ENCODE measurements around the gene SLC45A1.
A peak's percentile ranks its signal among the peaks of the same experiment; 100 is the strongest.

SLC45A1 gene

DNA sequence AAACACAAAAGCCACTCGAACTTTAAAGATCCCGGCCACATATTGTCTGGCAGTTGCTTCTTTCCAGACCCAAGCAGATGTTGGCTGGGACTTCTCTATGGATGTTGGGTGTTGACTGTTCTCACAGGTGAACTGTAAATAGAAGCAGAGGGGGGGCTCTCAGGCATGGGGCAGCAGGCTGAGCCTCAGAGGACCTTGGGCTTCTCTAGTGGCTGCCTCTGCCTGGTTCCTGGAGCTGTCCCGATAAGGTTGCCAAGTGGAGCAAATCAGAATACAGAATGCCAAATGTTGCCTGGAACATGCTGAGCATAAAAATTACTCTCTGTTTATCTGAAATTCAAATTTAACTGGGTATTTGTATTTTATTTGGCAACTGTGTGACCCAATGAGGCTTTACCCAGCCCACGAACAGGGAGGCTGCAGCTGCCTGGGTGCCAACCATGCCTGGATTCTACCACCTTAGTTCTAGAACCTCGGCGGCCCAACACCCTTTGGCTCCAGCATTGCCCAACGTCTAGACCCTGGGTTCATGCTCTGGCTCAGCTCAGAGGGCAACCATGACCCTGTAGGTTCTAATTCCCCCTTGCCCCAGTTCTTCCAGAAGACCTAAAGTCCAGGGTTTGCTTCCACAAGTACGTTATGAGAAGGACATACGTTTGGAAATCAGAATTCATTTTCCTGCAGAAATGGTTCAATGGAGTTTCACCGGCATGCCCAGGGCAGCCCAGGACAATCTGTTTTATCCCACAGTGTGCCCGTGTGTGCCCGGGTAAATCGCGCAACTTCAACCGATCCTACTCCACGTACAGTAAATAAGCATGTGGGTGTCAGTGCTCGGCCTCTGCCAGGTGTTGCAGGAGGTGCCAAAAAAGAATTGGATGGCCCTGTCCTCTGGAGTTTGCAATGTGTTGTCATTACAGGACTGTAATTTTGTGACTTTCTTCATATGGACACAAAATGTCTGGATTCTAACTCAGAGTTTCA lies 5.4 kb upstream of the SLC45A1 start:
- DNase-seq: peak; percentile 20

GRCh38 chr1:8313231-8313630 lies 4.7 kb upstream of the SLC45A1 start:
- DNase-seq: no peak

DNA sequence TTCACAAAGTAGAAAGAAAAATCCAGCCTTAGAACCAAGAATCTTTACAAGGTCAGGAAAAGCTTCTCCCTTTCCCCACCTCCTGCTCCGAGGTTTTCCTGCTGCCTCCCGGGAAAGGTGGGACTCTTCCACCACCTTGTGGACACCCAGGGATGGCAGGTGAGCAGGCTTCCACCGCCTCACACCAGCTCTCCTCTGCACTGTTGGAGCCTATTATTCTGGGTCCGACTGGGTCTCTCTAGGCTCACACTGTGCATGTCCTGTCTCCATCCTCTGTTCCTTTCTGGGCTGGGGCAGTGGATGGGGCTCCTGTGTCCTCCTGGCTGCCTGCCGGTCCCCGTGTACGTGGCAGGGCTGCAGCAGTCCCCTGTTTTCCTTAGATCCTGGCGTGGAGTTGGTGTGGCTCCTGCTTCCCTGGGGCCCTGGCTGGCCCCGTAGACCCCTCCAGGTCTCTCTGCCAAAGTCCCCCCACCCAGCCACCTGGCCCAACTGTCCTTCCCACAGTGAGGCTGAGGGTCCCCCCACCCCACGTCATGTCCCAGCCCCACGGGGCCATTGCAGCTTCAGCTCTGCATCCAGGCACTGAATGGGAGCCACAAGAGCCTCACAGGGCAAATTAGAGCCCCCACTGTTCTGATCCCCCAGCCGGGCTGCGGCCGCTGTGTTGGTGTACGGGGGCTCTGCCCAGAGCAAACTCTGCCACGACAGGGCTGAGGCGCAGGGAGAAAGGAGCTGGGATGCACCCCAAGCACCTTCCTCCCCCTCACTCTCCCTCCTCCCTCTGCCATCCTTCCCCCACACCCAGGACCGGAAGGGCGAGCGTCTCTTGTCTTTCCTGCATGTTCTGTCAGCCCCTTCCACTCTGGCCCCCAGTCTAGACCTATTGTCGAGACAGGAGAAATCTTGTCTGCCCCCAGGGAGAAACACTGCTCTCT lies 3.3 kb upstream of the SLC45A1 start:
- DNase-seq: peak; percentile 32

DNA sequence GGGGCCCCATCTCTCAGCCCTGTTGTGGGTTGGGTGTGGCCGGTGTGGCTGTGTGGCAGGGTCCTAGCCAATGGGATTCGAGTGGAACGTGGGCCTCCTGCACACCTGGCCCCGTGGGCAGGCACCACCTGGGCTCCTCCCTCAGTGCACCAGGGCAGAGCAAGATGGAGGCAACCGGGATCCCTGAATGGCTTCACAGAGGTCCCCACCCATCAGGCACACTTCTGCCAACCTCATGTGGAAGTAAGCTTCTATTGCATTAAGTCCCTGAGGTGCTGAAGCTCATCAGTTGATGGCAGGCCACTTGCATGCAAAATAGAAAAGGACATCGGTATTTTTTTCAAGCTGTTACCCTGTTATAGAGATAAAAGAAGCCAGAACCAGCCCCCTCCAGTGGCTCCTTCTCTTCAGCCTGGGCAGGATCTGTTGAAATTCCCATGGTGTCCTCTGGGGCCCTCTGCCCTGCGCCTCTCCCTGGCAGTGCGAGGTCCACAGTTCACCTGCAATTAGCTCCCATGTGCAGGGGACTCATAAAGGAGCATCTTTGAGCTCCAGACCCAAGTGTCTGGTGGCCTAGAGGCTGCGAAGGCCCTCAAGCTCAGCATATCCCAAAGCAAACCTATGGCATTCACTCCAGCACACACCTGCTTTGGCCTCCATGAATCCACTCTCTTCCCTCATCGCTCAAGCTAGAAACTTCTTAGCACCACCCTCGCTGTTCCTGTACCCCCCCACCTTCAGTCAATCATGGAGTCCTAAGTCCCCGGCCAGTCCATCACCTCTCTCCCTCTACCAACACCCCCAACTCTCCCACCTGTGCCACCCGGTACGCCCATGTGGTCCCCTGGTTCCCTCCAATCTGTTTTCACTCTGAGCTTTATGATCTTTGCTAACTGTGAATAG lies 2.1 kb upstream of the SLC45A1 start:
- no peak for DNase-seq

GRCh38 chr1:8318436-8318835 lies 522 bp downstream of the SLC45A1 start:
- no peak for DNase-seq

DNA sequence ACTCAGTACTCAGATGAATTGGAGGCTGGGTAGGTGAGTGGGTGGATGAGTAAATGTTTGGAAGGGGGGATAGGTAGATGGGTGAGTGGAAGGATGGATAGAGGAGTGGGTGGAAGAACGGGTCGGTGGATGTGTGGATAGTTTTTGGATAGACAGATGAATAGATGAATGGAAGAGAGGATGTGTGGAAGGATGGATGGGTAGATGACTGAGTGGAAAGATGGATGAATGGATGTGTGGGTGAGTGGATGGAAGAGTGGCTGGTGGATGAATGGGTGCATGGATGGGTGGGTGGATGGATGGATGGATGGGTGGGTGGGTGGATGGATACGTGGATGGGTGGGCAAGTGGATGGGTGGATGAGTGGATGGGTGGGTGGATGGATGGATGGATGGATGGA lies 3.7 kb downstream of the SLC45A1 start:
- no peak for DNase-seq

GRCh38 chr1:8323706-8324105 lies 5.8 kb downstream of the SLC45A1 start:
- DNase-seq: no peak

DNA sequence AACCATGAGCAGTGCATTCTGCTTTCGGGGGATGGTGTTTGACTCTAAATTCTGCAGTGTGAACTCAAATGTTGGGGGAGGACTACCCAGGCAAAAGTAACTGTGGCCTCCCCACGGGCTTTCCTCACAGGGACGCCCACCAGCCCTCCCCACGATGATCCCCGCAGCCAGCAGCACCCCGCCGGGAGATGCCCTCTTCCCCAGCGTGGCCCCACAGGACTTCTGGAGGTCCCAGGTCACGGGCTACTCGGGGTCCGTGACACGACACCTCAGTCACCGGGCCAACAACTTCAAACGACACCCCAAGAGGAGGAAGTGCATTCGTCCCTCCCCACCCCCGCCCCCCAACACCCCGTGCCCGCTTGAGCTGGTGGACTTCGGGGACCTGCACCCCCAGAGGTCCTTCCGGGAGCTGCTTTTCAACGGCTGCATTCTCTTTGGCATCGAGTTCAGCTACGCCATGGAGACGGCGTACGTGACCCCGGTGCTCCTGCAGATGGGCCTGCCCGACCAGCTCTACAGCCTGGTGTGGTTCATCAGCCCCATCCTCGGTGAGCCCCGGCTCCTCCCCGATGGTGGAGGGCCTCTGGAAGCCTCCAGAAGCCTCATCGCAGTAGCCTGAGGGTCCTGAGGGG lies 6.4 kb downstream of the SLC45A1 start:
- DNase-seq: no peak

DNA sequence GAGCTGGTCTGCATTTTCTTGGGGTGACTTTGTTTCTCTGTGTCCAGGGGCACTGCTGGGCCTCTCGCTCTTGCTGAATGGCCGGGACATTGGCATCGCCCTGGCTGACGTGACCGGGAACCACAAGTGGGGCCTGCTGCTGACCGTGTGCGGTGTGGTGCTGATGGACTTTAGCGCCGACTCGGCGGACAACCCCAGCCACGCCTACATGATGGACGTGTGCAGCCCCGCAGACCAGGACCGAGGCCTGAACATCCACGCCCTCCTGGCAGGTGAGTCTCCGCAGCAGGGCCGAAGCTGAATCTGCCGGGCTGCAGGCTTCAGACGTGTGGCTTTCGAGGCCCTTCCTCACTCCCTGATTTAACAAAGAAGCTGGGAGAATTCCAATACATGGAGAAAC lies 7.9 kb downstream of the SLC45A1 start:
- DNase-seq: no peak

GRCh38 chr1:8326265-8326664 lies 8.4 kb downstream of the SLC45A1 start:
- no peak for DNase-seq

GRCh38 chr1:8328271-8328670 lies 10.4 kb downstream of the SLC45A1 start:
- no peak for DNase-seq

DNA sequence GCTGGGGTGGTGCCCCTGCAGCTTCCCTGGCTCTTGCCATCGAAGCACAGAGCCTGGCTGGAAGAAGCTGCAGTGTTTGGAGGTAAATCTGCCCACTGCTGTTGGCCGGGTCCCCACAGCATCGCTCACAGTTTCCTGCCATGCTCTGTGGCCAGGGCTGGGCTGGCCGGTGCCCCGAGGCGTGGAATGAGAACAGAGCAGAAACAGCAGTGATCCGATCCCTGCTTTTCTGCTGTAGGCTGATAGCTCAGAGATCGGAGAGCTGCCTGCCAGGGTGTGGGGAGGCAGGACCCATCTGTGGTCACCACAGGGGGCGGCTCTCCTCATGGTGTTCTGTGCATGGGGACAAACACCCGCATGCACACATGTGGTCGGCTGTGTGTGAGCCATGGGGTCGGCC lies 11.5 kb downstream of the SLC45A1 start:
- DNase-seq: no peak

DNA sequence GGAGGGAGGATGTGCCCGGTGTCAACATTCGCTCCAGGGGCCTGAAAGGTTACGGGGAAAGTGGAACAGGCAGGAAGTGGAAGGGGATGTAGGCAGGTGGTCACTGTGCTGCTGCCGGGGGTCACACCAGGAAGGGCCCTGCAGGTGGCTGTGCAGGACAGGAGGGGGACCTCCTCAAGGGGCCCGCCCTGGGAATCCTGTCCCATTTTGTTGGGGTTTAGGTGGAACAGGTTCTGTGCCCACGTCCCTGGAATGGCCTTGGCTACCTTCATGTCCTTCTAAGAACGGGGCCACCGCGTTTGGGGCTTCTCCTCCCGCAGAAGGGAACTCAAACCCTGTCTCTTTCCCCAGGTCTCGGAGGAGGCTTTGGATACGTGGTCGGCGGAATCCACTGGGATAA lies 11.9 kb downstream of the SLC45A1 start:
- no peak for DNase-seq

DNA sequence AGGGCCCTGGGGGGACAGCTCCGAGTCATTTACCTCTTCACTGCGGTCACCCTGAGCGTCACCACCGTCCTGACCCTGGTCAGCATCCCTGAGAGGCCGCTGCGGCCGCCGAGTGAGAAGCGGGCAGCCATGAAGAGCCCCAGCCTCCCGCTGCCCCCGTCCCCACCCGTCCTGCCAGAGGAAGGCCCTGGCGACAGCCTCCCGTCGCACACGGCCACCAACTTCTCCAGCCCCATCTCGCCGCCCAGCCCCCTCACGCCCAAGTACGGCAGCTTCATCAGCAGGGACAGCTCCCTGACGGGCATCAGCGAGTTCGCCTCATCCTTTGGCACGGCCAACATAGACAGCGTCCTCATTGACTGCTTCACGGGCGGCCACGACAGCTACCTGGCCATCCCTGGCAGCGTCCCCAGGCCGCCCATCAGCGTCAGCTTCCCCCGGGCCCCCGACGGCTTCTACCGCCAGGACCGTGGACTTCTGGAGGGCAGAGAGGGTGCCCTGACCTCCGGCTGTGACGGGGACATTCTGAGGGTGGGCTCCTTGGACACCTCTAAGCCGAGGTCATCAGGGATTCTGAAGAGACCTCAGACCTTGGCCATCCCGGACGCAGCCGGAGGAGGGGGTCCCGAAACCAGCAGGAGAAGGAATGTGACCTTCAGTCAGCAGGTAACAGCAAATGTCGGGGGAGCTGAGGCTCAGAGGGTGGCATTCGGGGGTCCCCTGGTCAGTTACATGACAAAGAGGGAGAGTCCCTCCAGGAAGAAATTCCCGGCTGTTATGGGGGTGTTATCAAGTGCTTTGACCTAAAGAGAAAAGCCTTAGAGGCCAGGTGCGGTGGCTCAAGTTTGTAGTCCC lies 12.6 kb downstream of the SLC45A1 start:
- DNase-seq: no peak

DNA sequence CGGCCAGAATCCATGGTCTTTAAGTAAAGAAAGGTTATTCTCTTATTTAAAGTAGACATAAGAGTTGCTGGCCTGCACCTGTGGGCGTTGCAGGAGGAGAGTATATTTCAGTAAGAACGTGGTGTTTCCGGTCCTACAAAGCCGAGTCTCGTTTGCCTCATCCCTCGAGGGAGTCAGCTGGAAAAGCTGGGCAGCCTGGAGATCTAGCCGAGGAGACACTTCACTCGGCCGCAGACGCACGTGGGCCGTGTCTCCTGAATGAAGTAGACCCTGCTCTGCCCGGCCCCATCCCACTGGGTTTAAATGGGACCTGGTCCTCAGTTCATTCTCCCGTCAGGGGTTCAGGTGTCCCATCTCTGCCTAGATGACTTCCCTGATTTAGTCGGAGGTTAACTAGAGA lies 14.9 kb downstream of the SLC45A1 start:
- DNase-seq: no peak

DNA sequence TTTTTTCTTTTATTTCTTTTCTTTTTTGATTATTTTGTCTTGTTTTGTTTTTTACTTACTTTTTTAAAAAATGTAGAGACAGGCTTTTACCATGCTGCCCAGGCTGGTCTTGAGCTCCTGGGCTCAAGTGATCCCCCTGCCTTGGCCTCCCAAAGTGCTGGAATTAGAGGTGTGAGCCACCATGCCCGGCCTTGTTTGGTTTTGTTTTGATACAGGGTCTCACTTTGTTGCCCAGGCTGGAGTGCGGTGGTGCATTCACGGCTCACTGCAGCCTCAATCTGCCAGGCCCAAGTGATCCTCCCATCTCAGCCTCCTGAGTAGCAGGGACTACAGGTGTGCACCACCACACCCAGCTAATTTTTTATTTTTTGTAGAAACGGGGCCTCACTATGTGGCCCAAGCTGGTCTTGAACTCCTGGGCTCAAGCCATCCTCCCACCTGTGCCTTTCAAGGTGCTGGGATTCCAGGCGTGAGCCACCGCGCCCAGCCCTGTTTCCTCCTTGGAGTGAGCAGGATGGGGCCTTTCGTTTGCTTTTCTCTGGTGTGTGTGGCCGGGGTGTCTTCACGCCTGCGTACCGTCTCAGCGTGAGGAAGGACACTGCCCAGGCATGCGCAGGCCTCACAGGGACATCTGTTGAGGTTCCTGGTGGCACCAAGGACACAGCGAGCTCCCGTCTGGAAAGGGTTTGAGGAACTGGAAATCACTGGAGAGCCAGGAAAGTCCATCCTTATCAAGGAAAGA lies 15.5 kb downstream of the SLC45A1 start:
- DNase-seq: no peak

GRCh38 chr1:8334106-8334851 lies 16.4 kb downstream of the SLC45A1 start:
- DNase-seq: no peak

- DNase-seq: no peak
These were observed 17.3 kb downstream of the SLC45A1 start for GRCh38 chr1:8335246-8335645.

- DNase-seq: no peak
These were observed 20.0 kb downstream of the SLC45A1 start for GRCh38 chr1:8337776-8338525.

Data from NCI-H187 treated with DMSO at 0.1 percent for 48 hours (cell line).